Retina (tissue), 1 donor: ENCODE measurements around the gene GPD1L.
"Not testable (repeated sequence)": the region's sequence is repeated elsewhere in the genome, so short reads cannot be mapped to it uniquely, and the experiment has no call there.

ENCODE experiments used
- DNase-seq: peaks from one replicate; pipeline ENCODE4 v3.0.0-alpha.2; 2016

Gene GPD1L

DNA sequence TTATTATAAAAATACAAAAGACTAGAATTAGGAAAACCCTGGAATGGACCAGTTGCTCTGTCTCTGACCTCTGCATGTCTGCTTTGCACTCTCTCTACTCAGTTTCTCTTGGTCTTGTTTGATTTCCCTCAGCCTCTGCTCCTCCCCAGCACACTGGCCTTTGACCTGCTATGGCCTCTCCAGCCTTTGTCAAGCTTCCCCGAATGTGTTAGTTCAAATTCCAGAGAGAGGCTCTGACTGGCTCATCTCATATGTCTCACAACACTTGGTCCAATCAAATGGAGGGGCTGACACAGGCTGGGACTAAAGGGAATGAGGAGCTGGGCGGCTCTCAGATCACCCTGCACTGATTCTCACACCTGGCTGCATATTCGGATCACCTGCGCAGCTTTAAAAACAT is 79.7 kb downstream of the GPD1L start:
- DNase-seq = no peak

GRCh38 chr3:32186876-32187275 is 80.5 kb downstream of the GPD1L start:
- DNase-seq = no peak

- DNase-seq = no peak
Measured at GRCh38 chr3:32189693-32190092, 83.3 kb downstream of the GPD1L start.

DNA sequence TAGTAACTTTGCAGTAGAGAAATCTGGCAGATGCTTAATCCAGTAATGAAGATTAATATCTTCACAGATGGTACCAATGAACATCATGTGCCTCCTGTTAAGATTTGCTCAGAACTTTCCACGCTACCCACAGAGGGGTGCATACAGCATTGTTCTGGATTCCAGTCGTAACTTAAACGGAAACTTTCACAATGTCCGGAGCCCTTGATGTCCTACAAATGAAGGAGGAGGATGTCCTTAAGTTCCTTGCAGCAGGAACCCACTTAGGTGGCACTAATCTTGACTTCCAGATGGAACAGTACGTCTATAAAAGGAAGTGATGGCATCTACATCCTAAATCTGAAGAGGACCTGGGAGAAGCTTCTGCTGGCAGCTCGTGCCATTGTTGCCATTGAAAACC is 84.1 kb downstream of the GPD1L start:
- not testable (repeated sequence) for DNase-seq

- no peak for DNase-seq
Measured at GRCh38 chr3:32193101-32193500, 86.7 kb downstream of the GPD1L start.

DNA sequence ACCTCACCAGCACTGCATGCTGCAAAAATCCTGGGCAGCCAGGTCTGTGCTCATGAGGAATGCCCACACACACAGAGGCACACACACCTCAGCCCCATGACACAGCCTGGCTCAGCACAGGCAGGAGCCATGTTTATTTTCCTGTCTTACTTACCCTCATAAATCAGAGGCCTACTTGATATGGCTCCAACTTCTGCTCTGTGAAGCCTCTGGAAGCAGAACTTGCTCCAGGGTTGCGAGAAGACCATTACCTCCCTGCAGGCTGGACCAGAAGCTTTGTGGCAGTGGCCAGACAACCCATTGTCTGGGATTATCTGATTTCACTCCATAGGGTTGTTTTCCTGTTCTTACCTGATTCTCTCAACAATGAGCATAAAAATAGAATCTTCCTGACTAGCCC is 88.2 kb downstream of the GPD1L start:
- no peak for DNase-seq

- no peak for DNase-seq
Measured at GRCh38 chr3:32195995-32196540, 89.6 kb downstream of the GPD1L start.

- DNase-seq = no peak
Measured at GRCh38 chr3:32197991-32198390, 91.6 kb downstream of the GPD1L start.

GRCh38 chr3:32198714-32199113 is 92.3 kb downstream of the GPD1L start:
- no peak for DNase-seq

- DNase-seq = no peak
Measured at GRCh38 chr3:32200490-32200889, 94.1 kb downstream of the GPD1L start.

GRCh38 chr3:32200992-32201758 is 94.8 kb downstream of the GPD1L start:
- DNase-seq = no peak

DNA sequence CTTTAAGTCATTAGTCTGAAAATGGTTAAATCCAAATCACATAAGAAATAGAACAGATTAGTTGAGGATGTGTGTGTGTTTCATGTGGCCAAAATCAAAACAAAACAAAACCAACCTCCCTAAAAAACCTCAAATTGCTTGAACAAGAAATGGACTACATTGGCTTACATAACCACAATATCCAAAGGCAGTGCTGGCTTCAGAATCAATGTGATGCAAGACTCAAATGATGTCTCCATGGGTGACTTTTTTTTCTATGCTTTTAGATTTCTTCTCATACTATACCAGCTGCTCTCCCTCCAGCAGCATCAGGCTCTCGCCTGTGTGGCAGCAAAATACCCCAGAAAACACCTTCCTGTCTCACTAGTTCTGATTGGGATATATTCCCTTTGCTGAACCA is 96.1 kb downstream of the GPD1L start:
- no peak for DNase-seq

GRCh38 chr3:32203854-32204253 is 97.4 kb downstream of the GPD1L start:
- no peak for DNase-seq

GRCh38 chr3:32208447-32208846 is 102.0 kb downstream of the GPD1L start:
- no peak for DNase-seq

- no peak for DNase-seq
Measured at GRCh38 chr3:32215185-32215584, 108.8 kb downstream of the GPD1L start.

- no peak for DNase-seq
Measured at GRCh38 chr3:32216172-32216783, 109.9 kb downstream of the GPD1L start.

DNA sequence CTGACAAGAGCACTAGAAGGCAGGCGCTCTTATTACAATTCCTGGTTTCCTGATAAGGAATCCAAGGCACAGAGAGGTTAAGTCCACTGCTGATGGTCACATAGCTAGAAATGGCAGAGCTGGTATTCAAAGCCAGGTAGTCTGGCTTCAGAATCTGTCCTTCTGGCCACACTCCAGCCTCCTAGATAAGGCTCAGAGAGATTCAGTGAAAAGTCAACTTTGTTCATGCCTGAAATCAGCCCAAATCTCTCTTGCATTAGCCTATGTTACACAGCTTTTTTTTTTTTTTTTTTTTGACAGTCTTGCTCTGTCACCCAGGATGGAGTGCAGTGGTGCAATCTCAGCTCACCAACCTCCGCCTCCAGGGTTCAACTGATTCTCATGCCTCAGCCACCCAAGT is 110.9 kb downstream of the GPD1L start:
- no peak for DNase-seq
